ENCODE data around the gene ARHGAP9.

ARHGAP9 gene

DNA sequence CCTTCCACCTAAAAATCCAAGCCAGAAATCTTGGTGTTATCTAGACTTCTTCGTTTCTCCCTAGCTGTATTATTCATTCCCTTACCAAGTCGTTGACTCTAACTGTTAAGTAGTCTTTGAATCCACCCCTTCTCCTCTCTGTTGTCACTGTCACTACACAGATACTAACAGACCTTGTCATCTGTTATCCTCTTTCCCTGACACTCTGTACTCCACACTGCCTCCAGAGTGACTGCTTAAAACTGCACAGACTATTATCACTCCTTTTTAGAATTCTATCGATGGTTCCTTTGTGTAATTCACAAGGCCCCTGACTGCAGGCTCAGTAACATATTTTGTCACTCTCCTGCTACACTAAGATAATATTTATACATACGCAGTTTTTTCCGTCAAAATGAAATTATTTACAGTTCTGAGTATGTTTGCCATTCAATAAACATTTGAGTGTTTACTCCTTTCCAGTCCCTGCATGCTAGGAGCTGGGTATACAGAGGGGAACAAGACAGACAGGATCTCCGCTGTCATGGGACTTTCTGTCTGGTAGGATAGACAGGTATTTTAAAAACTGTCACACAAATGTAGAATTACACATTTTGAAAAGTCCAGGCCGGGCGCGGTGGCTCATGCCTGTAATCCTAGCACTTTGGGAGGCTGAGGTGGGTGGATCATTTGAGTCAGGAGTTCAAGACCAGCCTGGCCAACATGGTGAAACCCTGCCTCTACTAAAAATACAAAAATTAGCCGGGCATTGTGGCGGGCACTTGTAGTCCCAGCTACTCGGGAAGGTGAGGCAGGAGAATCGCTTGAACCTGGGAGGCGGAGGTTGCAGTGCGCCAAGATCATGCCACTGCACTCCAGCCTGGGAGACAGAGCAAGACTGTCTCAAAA, 12.0 kb upstream of the ARHGAP9 start:
- no peak for DNase-seq

DNA sequence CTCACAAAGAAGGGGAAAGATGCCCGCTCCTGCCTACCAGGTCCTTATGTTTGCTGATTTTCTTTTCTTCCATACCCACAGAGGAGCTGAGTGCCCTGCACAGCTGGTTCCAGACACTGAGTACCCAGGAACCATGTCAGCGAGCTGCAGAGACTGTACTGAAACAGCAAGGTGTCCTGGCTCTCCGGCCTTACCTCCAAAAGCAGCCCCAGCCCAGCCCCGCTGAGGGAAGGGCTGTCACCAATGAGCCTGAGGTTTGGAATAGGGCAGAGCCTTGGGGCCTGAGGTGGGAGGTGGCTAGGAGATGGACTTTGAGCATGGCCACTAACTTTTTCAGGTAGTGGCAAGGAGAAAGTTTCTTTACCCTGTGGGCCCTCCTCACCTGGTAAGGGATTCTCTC, 10.5 kb upstream of the ARHGAP9 start:
- DNase-seq, result no peak

DNA sequence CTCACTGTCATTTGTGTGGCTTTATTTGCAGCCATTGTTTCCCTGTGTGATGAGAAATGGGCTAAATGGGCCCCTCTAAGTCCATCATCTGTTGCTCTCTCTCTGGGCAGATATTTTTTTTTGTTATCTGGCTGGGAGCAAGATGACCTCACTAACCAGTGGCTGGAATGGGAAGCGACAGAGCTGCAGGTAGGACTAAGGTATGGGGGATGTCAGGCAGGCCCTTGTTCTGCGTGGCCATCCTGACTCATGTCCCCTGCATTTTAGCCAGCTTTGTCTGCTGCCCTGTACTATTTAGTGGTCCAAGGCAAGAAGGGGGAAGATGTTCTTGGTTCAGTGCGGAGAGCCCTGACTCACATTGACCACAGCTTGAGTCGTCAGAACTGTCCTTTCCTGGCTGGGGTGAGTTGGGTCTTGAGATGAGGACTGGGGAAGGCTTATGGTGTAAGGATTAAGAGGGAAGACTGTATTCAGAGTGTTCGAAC, 9.5 kb upstream of the ARHGAP9 start:
- no peak for DNase-seq

DNA sequence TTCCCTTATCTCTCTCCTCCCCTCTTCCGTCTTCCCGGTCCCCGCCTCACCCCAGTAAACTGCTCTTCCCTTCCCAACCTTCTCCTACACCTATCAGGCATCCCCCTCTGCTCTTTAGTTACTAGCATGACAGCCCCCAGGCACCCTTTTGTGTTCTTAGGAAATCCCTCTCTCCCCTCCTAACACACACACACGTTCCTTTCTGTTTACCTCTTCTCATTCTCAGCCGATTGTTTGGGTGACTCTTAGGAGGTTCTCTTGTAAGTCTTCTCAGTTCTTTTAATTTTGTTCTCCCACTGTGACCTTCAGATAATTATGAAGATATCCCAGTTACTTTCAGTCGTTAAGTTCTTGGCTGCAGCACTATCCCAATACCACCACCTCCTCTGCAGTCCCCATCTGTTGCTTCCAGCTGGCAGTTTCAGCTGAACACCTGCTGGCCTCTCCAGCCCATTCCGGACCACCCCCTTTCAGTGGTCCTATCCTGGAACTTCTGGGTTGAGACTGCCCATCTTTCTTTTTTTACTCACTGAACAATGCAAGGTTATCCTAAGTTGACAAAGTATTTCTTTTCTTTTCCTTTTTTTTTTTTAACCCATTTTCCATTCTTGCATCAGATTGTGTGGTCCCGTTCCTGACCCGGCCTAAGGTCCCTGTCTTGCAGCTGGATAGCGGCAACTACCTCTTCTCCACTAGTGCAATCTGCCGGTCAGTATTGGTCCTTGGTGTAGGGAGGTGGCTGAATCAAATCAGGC, 8.9 kb upstream of the ARHGAP9 start:
- DNase-seq, result no peak

DNA sequence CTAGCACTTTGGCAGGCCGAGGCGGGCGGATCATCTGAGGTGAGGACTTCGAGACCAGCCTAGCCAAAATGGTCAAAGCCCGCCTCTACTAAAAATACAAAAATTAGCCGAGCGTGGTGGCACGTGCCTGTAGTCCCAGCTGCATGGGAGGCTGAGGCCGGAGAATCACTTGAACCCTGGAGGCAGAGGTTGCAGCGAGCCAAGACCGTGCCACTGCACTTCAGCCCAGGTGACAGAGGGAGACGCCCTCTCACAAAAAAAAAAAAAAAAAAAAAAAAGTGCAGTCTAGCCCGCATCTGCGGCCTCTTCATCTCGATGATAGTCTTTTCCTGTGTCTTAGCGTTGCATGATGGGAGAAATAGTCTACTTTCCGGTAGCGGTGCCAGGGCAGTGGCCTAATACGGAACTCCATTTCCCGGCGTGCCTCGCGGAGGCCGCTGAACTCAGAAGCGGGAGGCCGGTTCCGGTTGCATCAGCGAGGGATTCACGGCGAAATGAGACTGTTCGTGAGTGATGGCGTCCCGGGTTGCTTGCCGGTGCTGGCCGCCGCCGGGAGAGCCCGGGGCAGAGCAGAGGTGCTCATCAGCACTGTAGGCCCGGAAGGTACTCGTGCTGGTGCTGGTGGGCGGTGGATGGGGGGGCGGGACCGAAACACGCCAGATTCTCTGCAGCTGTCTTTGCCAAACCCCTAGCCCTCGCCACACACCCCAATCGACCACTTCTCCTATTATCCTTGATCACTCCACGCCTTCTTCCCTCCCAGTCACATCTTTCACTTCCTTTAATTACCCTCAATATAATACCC, 8.1 kb upstream of the ARHGAP9 start, which contains the start of gene MARS1:
TSS of gene MARS1 (plus strand) at position 472 of the 805 bp plus-strand sequence. CDS start at position 495, 23 bp downstream.
- DNase-seq, result peak; percentile 89

DNA sequence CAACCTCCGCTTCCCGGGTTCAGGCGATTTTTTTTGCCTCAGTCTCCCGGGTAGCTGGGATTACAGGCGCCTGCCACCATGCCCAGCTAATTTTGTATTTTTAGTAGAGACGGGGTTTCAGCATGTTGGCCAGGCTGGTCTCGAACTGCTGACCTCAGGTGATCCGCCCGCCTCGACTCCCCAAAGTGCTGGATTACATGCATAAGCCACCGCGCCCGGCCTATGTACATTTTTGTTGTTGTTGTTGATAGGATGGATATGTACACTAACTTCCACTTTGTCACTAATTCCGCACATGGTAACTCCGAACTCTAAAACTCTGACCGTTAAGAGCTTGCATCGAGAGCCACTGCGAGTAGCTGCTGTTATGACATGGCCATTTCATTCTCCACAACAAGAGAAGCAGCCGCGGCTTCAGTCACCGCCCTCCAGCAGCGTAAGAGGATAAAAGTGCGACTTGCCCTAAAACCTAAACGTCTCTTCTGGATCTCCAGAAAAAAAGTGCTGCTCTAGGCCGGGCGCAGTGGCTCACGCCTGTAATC, 7.5 kb upstream of the ARHGAP9 start:
- no peak for DNase-seq

DNA sequence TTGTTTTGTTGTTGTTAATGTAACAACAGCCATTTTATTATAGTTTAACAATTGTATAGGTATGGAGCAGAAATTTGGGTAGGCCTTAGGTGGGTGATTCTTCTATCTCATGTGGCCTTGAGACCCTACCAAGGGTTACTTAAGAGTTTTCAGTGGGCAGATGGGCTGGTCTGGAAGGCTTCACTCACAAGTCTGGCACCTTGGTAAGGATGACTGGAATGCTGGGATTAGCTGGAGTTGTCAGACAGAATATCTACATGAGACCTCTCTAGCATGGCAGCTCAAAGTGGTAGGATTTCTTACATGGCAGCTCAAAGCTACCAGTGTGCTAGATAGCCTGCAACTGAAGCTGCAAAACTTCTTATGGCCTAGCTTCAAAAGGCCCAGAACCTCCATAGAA, 6.0 kb upstream of the ARHGAP9 start:
- DNase-seq, result no peak

DNA sequence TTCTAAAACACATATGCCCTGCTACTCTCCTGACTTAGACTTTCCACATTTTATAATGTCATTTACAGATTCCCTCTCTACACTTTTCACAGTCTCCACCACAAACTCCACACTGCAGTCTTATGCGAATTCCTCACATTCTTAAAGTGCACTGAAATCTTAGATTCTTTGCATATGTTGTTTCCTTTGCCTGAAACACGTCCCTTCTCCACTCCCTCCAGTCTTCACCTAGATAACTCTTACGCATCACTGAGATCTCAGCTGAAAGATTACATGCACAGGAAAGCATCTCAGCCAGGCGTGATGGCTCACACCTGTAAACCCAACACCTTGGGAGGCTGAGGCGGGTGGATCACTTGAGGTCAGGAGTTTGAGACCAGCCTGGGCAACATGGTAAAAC, 3.8 kb upstream of the ARHGAP9 start:
- DNase-seq, result no peak

DNA sequence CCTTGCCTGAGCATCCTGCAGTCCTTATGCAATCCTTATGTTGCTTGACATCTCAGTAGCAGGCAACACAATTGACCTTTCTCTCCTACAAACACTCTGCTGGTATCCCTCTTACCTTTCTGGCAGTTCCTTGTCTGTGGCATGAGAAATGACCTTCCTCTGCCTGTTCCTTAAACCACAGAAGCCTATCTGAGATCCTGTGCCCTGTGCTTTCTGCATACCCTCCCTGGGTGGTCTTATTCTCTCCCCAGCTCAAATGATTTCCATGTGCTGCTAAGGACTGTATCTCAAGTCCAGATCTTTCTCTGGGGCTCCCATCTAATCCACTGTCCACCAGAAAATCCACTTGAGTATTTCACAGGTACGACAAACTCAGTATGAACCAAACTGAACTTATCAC, 2.0 kb upstream of the ARHGAP9 start:
- DNase-seq, result no peak

DNA sequence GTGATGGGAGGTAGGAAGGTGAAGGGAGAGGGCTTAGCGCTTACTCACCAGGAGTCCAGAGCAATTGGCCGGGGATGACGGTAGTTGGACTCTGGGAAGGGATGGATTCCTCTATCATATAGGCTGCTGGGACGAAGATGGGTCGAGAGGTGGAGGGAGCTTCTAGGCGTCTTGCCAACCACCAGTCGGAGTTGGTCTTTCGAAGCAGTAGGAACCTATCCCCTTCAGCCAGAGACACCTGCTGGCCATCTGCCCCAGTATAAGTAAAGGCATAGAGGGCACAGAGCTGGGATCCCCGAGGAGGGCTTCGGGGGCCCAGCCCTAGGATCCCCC, 657 bp downstream of the ARHGAP9 start:
- no peak for DNase-seq

DNA sequence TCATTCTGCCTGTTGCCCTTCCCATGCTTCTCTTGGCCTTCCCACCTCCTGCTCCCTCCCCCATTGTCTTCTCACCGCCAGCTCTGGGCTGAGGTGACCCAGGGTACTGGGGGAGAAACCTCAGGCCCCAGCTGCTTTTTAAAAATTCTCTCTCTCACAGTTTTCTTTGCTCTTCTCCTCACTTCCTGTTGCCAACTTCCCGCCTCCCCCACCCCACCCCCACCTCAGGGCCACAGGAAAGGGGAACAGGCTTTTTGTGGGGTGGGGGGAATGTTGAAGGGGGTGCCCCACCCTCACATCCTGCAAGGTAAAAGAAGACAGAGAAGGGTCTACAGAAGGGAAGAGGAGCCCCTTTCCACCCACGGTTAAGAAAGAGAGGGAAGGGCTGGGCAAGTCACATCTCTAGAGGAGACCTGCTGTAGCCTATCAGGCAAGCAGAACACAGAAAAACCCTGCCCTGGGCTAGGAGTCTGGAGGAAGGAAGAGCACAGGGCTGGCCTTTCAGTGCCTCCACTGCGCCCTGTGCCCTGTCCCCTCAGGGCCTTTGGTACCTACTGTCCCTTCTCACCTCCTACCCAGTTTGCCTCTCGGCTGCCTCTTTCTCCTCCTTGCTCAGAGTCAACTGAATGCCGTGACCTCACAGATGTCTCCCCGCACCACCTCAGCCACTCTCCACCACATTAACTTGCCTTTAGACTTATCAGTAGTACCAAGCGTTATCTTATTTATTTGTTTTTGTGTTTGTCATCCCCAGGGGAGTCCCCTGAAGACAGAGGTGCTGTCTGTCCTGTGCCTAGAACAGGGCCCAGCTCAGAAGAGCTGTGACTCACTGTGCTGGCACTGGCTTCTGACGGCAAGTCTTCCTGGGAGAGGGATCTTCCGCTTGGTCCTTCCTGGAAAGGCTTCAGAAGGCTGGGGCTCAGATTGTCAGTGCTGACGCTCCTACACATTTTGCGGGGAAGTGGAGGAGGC, 1.7 kb downstream of the ARHGAP9 start:
- no peak for DNase-seq

DNA sequence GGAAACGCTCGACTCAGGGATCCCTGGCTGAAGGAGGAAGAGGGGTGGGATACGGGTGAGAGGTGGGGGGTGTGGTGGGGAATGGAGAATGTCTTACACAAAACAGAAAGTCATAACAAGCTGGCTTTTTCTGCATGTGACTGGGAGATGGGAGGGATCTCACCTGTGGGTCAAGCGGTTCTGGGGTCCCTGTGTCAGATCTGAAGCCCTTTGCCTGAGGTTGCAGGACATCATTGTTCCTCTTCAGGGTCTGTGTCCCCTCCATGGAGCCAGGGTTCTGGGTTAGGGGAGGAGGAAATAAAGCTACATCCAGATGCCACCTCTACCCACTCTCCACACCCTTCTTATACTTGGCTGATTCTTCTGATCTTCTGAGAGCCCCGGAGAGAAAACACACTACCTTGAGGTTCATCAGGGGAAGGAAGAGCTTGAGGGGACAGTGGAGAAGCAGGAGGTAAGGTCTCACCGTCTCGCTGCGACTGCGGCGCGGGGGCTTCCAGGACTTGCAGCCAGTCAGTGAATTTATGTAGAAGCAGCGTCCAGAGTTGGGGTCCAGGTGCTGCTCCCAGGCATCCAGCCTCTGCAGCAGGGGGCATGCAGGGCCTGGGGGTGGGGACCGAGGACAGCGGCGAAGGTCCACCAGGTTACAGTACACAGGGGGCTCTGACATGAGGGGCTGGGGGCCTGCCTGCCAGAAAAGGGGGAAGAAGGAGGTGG, 2.5 kb downstream of the ARHGAP9 start:
- no peak for DNase-seq

DNA sequence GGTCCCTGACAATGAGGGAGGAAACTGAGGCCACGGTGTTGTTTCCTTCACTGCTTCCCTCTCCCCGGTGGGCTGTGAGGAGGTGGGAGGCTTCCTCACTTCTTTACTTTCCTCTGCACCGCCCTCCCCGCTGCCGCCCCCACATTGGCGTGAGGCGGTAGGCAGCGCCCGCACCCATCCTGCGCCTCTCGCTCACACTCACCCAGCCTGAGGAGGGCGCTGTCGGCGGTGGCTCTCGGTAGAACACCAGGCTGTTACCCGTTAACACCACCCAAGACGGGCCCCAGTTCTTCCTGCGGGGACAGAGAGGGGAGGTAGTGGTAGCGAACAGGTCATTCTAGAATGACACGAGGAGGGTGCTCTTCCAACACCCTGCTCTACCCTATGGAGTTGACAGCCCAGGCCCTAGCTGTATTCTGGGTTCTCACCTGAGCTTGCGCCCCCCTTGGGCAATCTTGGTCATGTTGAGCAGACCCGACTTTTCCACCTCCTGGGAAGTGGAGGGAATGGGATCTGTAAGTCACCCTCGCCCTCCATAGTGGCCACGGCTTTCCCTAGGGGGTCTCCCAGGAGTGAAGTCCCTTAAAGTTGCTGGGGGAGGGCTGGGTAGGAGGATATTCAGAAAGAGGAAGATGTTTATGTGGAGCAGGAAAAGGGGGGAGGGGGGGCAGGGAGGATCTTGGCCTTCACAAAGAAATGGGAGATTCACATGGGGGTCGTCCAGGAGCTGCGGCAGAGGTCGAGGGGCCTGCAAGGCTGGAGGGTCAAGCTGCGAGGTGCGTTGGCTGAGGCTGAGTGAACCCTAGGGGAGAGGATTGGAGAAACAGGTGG, 3.3 kb downstream of the ARHGAP9 start:
- DNase-seq, result no peak

DNA sequence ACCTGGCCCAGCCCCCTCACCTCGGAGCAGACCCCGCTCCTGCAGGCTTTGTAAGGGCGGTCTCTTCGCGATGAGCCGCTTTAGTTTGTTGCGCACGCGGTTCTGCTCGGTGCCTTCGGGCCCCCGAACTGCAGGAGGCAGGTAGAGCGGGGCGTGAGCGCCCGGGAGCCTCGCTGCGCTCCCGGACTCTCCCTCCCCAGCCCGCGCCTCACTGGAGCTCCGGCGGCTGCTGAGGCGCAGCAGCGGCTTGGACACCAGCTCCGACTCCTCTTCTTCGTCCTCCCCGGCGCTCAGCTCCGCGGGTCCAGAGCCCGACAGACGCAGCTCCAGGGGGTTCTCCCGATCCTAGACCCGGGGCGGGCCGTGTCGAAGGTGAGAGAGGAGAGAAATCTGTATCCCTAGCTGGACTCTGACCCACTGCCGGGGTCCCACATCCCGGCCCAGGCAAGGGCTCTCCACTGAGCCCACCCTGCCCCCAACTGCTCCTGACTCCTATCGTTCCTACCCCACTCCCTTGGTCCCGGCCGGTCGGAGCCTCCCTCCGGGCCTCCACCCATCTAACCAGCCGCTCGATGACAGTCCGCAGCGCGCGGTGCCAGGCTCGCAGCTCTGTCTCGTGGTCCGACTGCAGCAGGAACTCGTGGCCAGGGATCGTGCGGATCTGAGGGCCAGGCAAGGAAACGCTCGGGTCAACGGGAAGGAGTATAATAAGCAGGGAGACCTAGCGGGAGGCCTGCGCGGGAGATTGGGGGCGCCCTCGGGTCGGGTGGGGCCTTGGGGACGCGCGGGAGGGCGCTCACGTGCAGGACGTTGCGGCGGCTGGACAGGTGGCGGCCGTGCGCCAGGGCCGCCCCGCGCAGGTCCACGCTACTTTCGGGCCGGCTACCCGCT, 4.2 kb downstream of the ARHGAP9 start:
- DNase-seq, result no peak

DNA sequence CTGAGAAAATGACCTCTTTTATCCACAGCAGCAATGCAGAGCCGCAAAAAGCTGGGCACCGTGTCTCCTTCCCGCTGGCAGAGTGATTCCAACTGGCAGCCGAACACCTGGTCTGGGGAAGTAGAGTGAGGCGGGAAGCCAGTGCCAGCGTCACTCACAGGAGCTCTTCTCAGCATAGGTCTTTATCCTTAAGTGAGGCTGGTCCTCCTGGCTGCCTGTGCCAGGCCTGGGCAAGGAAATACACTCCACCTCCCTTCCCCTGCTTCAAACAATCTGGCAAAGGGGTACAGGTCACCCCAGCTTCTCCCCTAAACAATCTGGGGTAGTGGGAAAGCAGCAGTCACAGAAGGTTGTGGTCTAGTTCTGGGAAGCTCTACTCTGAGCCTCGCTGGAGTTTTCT, 4.8 kb downstream of the ARHGAP9 start:
- no peak for DNase-seq

DNA sequence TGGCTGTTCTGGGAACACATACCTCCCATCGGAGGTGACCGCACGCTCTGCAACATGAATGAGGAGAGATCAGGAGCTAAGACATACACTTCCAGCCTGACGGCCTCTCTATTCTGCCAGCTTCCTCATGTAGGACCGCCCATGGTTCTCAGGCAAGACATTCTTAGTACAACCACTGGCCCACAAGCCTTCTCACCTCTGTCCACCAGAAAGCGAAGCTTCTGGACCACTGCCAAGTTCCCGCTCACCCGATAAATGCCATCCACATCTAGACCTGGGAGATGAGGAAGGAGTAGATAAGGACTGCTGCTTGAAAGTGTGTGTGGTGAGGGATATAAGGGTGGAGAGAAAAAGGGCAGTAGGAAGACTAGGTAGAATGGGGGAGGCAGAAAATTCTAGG, 5.2 kb downstream of the ARHGAP9 start:
- no peak for DNase-seq

DNA sequence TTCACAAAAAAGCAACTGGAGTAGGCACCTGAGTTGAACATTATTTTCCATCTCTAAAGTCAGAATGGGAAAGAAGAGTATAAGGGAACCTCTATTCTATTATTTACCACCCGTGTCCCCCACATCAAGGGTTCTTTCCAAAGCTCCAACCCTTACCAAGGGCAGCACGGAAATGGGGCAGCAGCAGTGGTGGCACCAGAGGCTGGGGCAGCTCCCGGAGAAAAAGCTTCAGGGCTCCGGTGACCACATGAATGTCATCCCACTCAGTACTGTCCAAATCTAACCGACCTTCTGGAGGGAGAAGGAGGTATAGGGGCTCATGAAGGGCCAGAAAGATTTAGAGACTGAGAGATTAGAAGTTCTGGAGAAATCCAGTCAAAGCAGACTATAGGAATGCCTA, 5.8 kb downstream of the ARHGAP9 start:
- DNase-seq, result no peak

DNA sequence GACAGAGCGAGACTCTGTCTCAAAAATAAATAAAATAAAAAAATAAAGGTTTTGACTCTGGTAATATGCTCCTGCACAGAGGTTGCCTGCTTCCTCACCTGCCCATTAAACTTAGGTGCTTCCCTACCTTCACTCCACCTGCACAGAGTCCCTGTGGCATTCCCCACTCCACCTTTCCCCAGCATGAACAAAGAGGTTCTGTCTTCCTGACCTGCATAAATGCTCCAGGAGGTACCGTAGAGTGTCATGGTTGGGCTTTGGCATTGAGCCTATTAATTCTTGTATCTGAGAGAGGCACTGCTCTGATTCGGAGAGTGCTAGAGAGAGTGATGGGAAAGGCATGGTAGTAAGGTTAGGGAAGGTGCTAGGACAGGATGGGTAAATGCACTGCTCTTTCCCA, 6.3 kb downstream of the ARHGAP9 start:
- DNase-seq, result no peak

DNA sequence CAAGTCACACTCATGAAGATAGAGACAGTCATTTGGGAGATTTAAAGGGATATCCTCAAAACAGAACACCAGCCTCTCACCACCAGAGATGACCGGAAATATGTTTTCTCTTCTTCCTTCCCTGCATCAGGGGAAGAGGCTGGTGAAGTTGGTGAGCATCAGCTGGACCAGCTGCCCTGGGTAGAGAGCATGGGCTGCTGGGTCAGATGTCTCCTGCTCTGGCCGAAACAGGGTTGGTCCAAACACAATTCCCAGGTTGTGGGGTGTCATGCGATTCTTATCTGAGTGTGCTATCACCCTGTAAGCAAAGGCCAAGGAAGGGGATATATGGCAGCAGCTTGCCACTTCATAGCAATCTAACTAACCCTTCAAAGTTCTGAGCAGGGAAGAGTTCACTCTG, 7.3 kb downstream of the ARHGAP9 start:
- no peak for DNase-seq

All from T1000 (cell line).